WTC11 (cell line): Measurements from ENCODE around the gene ISOC2. TPM values are rescaled to one million over a fixed set of nuclear protein-coding genes. Genes with fewer than 3 reads are reported as not detected.
"Not testable (repeated sequence)": the region's sequence is repeated elsewhere in the genome, so short reads cannot be mapped to it uniquely, and the experiment has no call there.

Source experiments
- ATAC-seq: fragments of 200-7000 bp; cut with Tn5 transposase; 2 replicates; pipeline ENCODE4 v1.10.0; 2021; ENCODE audit warnings: mild to moderate bottlenecking, moderate library complexity
- CTCF ChIA-PET: fragments of 300-600 bp; sonication (Branson Sonifier 250); formaldehyde crosslinking; loops from one replicate; lab custom pipeline; 2021; ENCODE audit warnings: antibody characterized with exemption; lab: Charles Lee
- POLR2A ChIA-PET: fragments of 350-600 bp; sonication (Branson Sonifier 250); formaldehyde crosslinking; loops from one replicate; lab custom pipeline; 2021; ENCODE audit warnings: antibody characterized with exemption; lab: Charles Lee
- DNase-seq: peaks from one replicate; pipeline ENCODE4 v3.0.0; 2021; ENCODE audit warnings: low spot score
- H3K27ac Mint-ChIP-seq: 2 replicates; pipeline ENCODE4 v1.8.0; 2021; ENCODE audit warnings: mixed read lengths
- H3K27me3 Mint-ChIP-seq: 2 replicates; pipeline ENCODE4 v1.8.0; 2021; ENCODE audit warnings: low read depth, mild to moderate bottlenecking, moderate library complexity, mixed read lengths
- H3K36me3 Mint-ChIP-seq: 2 replicates; pipeline ENCODE4 v1.8.0; 2021; ENCODE audit warnings: mixed read lengths
- H3K4me1 Mint-ChIP-seq: 2 replicates; pipeline ENCODE4 v1.8.0; 2022; ENCODE audit warnings: mixed read lengths
- H3K4me3 Mint-ChIP-seq: 2 replicates; pipeline ENCODE4 v1.8.0; 2021; ENCODE audit warnings: mild to moderate bottlenecking, moderate library complexity, mixed read lengths
- H3K9me3 Mint-ChIP-seq: 2 replicates; pipeline ENCODE4 v1.8.0; 2021; ENCODE audit warnings: mixed read lengths
- AR ChIP-seq: fragments of 250-450 bp; sonication (Bioruptor Pico); IDR thresholded peaks from 2 replicates; pipeline ENCODE4 v1.9.0; 2021; ENCODE audit warnings: mild to moderate bottlenecking
- EMX1 ChIP-seq: fragments of 250-450 bp; sonication (Bioruptor Pico); IDR thresholded peaks from 2 replicates; pipeline ENCODE4 v1.8.0; 2021; ENCODE audit warnings: mild to moderate bottlenecking
- IRF1 ChIP-seq: sonication (generic); formaldehyde crosslinking; IDR thresholded peaks from 2 replicates; pipeline ENCODE4 v1.8.0; 2023; ENCODE audit warnings: missing genetic modification reagents
- JUN ChIP-seq: sonication (generic); formaldehyde crosslinking; IDR thresholded peaks from 2 replicates; pipeline ENCODE4 v1.8.0; 2023; ENCODE audit warnings: mild to moderate bottlenecking, missing genetic modification reagents
- NR2C2 ChIP-seq: sonication (generic); formaldehyde crosslinking; IDR thresholded peaks from 2 replicates; pipeline ENCODE4 v1.8.0; 2022; ENCODE audit warnings: mild to moderate bottlenecking, missing genetic modification reagents
- NR3C1 ChIP-seq: sonication (generic); formaldehyde crosslinking; conservative IDR thresholded peaks from 2 replicates; pipeline ENCODE4 v1.8.1; 2023; ENCODE audit warnings: low read depth, mild to moderate bottlenecking, missing genetic modification reagents
- RORB ChIP-seq: fragments of 250-450 bp; sonication (Bioruptor Pico); IDR thresholded peaks from 2 replicates; pipeline ENCODE4 v1.9.0; 2021; ENCODE audit warnings: mild to moderate bottlenecking
- SMAD3 ChIP-seq: sonication (generic); formaldehyde crosslinking; IDR thresholded peaks from 2 replicates; pipeline ENCODE4 v1.8.0; 2022; ENCODE audit warnings: missing genetic modification reagents, mild to moderate bottlenecking, borderline replicate concordance
- SP1 ChIP-seq: sonication (generic); formaldehyde crosslinking; conservative IDR thresholded peaks from 2 replicates; pipeline ENCODE4 v1.8.1; 2022; ENCODE audit warnings: missing genetic modification reagents
- STAT6 ChIP-seq: sonication (generic); formaldehyde crosslinking; conservative IDR thresholded peaks from 2 replicates; pipeline ENCODE4 v1.8.1; 2023; ENCODE audit warnings: mild to moderate bottlenecking, low read depth, missing genetic modification reagents, moderate library complexity
- ZMAT4 ChIP-seq: fragments of 250-450 bp; sonication (Bioruptor Pico); IDR thresholded peaks from 2 replicates; pipeline ENCODE4 v1.9.0; 2021; ENCODE audit warnings: mild to moderate bottlenecking
- ZNF121 ChIP-seq: sonication (generic); formaldehyde crosslinking; IDR thresholded peaks from 2 replicates; pipeline ENCODE4 v1.8.0; 2023; ENCODE audit warnings: missing genetic modification reagents
- ZNF232 ChIP-seq: sonication (generic); formaldehyde crosslinking; IDR thresholded peaks from 2 replicates; pipeline ENCODE4 v1.8.0; 2022; ENCODE audit warnings: mild to moderate bottlenecking, missing genetic modification reagents
- ZNF263 ChIP-seq: sonication (generic); formaldehyde crosslinking; IDR thresholded peaks from 2 replicates; pipeline ENCODE4 v1.8.1; 2022; ENCODE audit warnings: low read depth, mild to moderate bottlenecking, moderate library complexity, missing genetic modification reagents
- ZNF416 ChIP-seq: fragments of 250-450 bp; sonication (Bioruptor Pico); IDR thresholded peaks from 2 replicates; pipeline ENCODE4 v1.9.0; 2021; ENCODE audit warnings: mild to moderate bottlenecking, inconsistent platforms
- ZNF512 ChIP-seq: sonication (generic); formaldehyde crosslinking; IDR thresholded peaks from 2 replicates; pipeline ENCODE4 v1.8.1; 2022; ENCODE audit warnings: missing genetic modification reagents, borderline replicate concordance
- ZNF671 ChIP-seq: fragments of 250-450 bp; sonication (Bioruptor Pico); IDR thresholded peaks from 2 replicates; pipeline ENCODE4 v1.8.0; 2021; ENCODE audit warnings: mild to moderate bottlenecking
- ZSCAN18 ChIP-seq: fragments of 250-450 bp; sonication (Bioruptor Pico); IDR thresholded peaks from 2 replicates; pipeline ENCODE4 v2.1.2; 2022; ENCODE audit warnings: mild to moderate bottlenecking, moderate library complexity
- total RNA-seq: library from RNA; stranded (reverse); gene quantifications from 3 replicates; pipeline ENCODE4 v1.2.3, GENCODE V29; 2021

Gene ISOC2
- total RNA-seq, 1 experiment from 2014 or later: 96.3 TPM

GRCh38 chr19:55407550-55407799 lies 54.0 kb downstream of the ISOC2 start, which contains the start of gene UBE2S:
Gene UBE2S (minus strand): TSS chr19:55407788. CDS start chr19:55407589, 199 bp downstream.
- Mint-ChIP-seq H3K36me3 (peaks cover 50% of the 10 kb centered on the region), H3K9me3 (peaks cover 22% of the 10 kb centered on the region), H3K27ac (peak within 1 kb of the TSS; percentile 92), H3K27me3 (peaks cover 36% of the 10 kb centered on the region), H3K4me1 (peaks cover 31% of the 10 kb centered on the region), H3K4me3 (peak within 1 kb of the TSS; percentile 88)
- ATAC-seq, DNase-seq: not testable (repeated sequence)
- ChIA-PET POLR2A (interaction anchor here (0.6 to 2.3 kb wide), 12 partner anchors 15 to 251 kb away, joined by 3 to 8 read pairs (median 4); partner anchors contain the start of genes FIZ1, KMT5C and TMEM238), CTCF (interaction anchor here (1.0 to 2.5 kb wide), 3 partner anchors 11 to 247 kb away, joined by 3 to 11 read pairs (median 3); no protein-coding TSS in a partner anchor)
- peak; percentile 92 for TF ChIP-seq ZNF416 (CRISPR knock-in tag)
- TF ChIP-seq RORB (CRISPR knock-in tag): peak; percentile 89; the same call in 1 of the 2 replicates
- TF ChIP-seq EMX1: peak; percentile 84; the same call in 1 of the 2 replicates
- TF ChIP-seq JUN (CRISPR knock-in tag): peak; percentile 10; the same call in 1 of the 2 replicates
- 0 out of 2 replicates have a peak, but pooled peaks have one; percentile 74 for TF ChIP-seq NR3C1 (CRISPR knock-in tag)
- TF ChIP-seq SMAD3: 0 out of 2 replicates have a peak, but pooled peaks have one; percentile 44
- TF ChIP-seq ZNF671: 0 out of 2 replicates have a peak, but pooled peaks have one; percentile 43
- 0 out of 2 replicates have a peak, but pooled peaks have one; percentile 85 for TF ChIP-seq ZNF232 (CRISPR knock-in tag)
- TF ChIP-seq STAT6 (CRISPR knock-in tag): 0 out of 2 replicates have a peak, but pooled peaks have one; percentile 83
- TF ChIP-seq ZMAT4 (CRISPR knock-in tag): peak; percentile 47; the same call in 1 of the 2 replicates

- DNase-seq: no peak
- peaks cover 34% of the 10 kb centered on the region for H3K4me1 Mint-ChIP-seq
- ChIA-PET POLR2A (interaction anchor here (0.6 to 2.3 kb wide), 9 partner anchors 16 to 250 kb away, joined by 3 to 8 read pairs (median 4); partner anchors contain the start of genes KMT5C and TMEM238), CTCF (interaction anchor here (0.5 to 2.5 kb wide), 4 partner anchors 11 to 246 kb away, joined by 3 to 11 read pairs (median 4); partner anchors contain the start of gene SHISA7)
- ATAC-seq: no peak
- peak overlapping the region; percentile 85 for H3K27ac Mint-ChIP-seq
- H3K9me3 Mint-ChIP-seq: peaks cover 22% of the 10 kb centered on the region
- peaks cover 33% of the 10 kb centered on the region for H3K27me3 Mint-ChIP-seq
- H3K36me3 Mint-ChIP-seq: peaks cover 55% of the 10 kb centered on the region
- peak overlapping the region; percentile 88 for H3K4me3 Mint-ChIP-seq
- no peak for TF ChIP-seq AR (CRISPR knock-in tag)
- no peak for TF ChIP-seq ZNF263 (CRISPR knock-in tag)
- no peak for TF ChIP-seq SP1 (CRISPR knock-in tag)
- TF ChIP-seq EMX1: no peak
- no peak for TF ChIP-seq ZMAT4 (CRISPR knock-in tag)
- no peak for TF ChIP-seq STAT6 (CRISPR knock-in tag)
- TF ChIP-seq ZNF121 (CRISPR knock-in tag): no peak
- no peak for TF ChIP-seq ZSCAN18 (CRISPR knock-in tag)
- no peak for TF ChIP-seq NR2C2 (CRISPR knock-in tag)
- no peak for TF ChIP-seq ZNF512 (CRISPR knock-in tag)
- no peak for TF ChIP-seq IRF1
These were observed 54.5 kb downstream of the ISOC2 start for GRCh38 chr19:55406826-55407549.
